Peyer's patch (tissue), 4 donors: Measurements from ENCODE around the gene MB21D2.

Experiments used
- CTCF ChIP-seq, 6 experiments: fragments of 450-650 bp in 4 of 6; fragments of 200-600 bp in 2 of 6; sonication (generic) in 1 of 6; IDR thresholded peaks; one replicate each; pipeline ENCODE4 v1.5.1; 2017 to 2019; ENCODE audit warnings: antibody characterized with exemption in 6 of 6, mild to moderate bottlenecking in 3 of 6, moderate library complexity in 1 of 6
- POLR2A ChIP-seq, 2 donors: fragments of 450-650 bp; IDR thresholded peaks; one replicate each; pipeline ENCODE4 v1.5.1; 2017; ENCODE audit warnings: antibody characterized with exemption in 2 of 2, mild to moderate bottlenecking in 2 of 2, moderate library complexity in 2 of 2

DNA sequence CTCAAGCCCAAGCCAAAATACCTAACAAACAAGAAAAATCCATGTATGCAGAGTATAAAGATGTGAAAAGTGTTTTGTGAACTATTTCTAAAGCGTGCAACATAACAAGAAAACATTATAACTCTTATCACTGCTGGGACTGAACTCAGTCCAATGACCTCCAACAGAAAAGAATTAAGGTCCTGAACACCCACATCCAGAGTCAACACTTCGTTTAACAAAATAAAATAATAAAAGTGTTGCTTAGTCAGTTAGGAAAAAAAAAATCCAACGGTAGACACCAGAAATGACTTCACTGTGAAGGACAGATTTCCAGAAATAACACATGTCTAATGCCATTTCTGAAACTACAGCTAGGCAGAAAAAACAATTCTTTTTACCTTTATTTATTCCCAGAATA lies 28.0 kb downstream of the MB21D2 start:
- TF ChIP-seq CTCF (IDR thresholded peaks at IDR 0.05): no peak
- TF ChIP-seq POLR2A (IDR thresholded peaks at IDR 0.05): no peak
